ENCODE data around the gene GNA14. TPM values are rescaled to one million over a fixed set of nuclear protein-coding genes. Genes with fewer than 3 reads are reported as not detected.

GNA14 gene
- total and polyA plus RNA-seq, 2 of the 8 experiments (the other 6 are each of a cell fraction or from before 2014, with no cell fraction given), result 3.4 to 6.3 TPM

- H2AK5ac ChIP-seq (ENCODE audit: low read depth, low read length), result peak overlapping the region; percentile 89; the same call in 1 of the 2 replicates
- peak overlapping the region; percentile 54; the same call in 1 of the 2 replicates for H2BK5ac ChIP-seq (ENCODE audit: low read depth, low read length)
- no peak overlapping the region for H2BK120ac ChIP-seq (replicated peaks; ENCODE audit: low read depth, low read length)
- FAIRE-seq (no peak), DNase-seq (ENCODE audit: low read depth in 1 of 2, low spot score in 2 of 2) (no peak)
- H3K4ac ChIP-seq (replicated peaks; ENCODE audit: insufficient read length, low read depth, low read length), result no peak overlapping the region
- no peaks in the 10 kb centered on the region for H4K20me1 ChIP-seq (replicated peaks in 1 of 2; ENCODE audit: control insufficient read depth in 1 of 2, insufficient read depth in 2 of 2, low read length in 2 of 2)
- H4K8ac ChIP-seq (ENCODE audit: extremely low read depth, insufficient read depth, low read length), result no peak overlapping the region
- no peaks in the 10 kb centered on the region for H3K79me2 ChIP-seq (ENCODE audit: control insufficient read depth in 1 of 2, insufficient read depth in 2 of 2, low read length in 2 of 2)
- no peak overlapping the region for H3K4me3 ChIP-seq (ENCODE audit: extremely low read depth in 1 of 4, insufficient read depth in 2 of 4, low read depth in 3 of 4, low read length in 4 of 4)
- no peak overlapping the region for H4K5ac ChIP-seq (ENCODE audit: insufficient read length, low read depth, low read length)
- H3K18ac ChIP-seq (ENCODE audit: extremely low read depth, low read length), result peak overlapping the region; percentile 4; the same call in 1 of the 2 replicates
- H4K91ac ChIP-seq (replicated peaks; ENCODE audit: insufficient read length, low read length), result peak overlapping the region; percentile 45
- CTCF ChIA-PET (ENCODE audit: partially characterized antibody), result no interaction called here
- H3K14ac ChIP-seq (ENCODE audit: insufficient read length), result no peak overlapping the region
- 78% methylated on average over 1 of the region's 1 CpG; no CpG with 5 or more reads in 1 of the 2 experiments for WGBS, 2 experiments (ENCODE audit: extremely low coverage in 1 of 2, insufficient coverage in 1 of 2, insufficient read length in 1 of 2, insufficient replicate concordance in 2 of 2, low coverage in 1 of 2, low lambda C conversion rate in 2 of 2, missing lambda C conversion rate in 1 of 2)
- H3K27me3 ChIP-seq (replicated peaks in 1 of 4; ENCODE audit: control insufficient read depth in 3 of 4, extremely low read depth in 1 of 4, insufficient read depth in 3 of 4, low read length in 3 of 4), result no peaks in the 10 kb centered on the region
- H2AFZ ChIP-seq (ENCODE audit: low read length), result no peak overlapping the region
- no peak overlapping the region for H3K56ac ChIP-seq (replicated peaks; ENCODE audit: insufficient read length, low read depth, low read length)
- no peaks in the 10 kb centered on the region for H3K36me3 ChIP-seq (ENCODE audit: control insufficient read depth in 2 of 4, insufficient read depth in 4 of 4, low read length in 3 of 4)
- H3K9ac ChIP-seq (replicated peaks in 1 of 4; ENCODE audit: extremely low read depth in 1 of 4, low read depth in 3 of 4, low read length in 3 of 4), result no peak overlapping the region
- 0 out of 2 replicates have a peak overlapping the region, but pooled peaks have one; percentile 16 for H2BK15ac ChIP-seq (ENCODE audit: low read length)
- H3K9me3 ChIP-seq (ENCODE audit: insufficient read depth in 2 of 2, low read depth in 1 of 2, low read length in 1 of 2), result no peaks in the 10 kb centered on the region
- H3K23me2 ChIP-seq (ENCODE audit: low read depth, low read length), result no peaks in the 10 kb centered on the region
- H3K4me2 ChIP-seq (ENCODE audit: insufficient read depth in 1 of 2, low read depth in 2 of 2, low read length in 2 of 2), result no peak overlapping the region
- H3K4me1 ChIP-seq (replicated peaks in 1 of 4; ENCODE audit: control insufficient read depth in 3 of 4, insufficient read depth in 4 of 4, low read length in 3 of 4), result peaks cover 0 to 19% (median 1%) of the 10 kb centered on the region in 4 experiments; a peak in 5 of 7 replicates
- H2BK20ac ChIP-seq (ENCODE audit: low read length), result peak overlapping the region; percentile 80; the same call in 1 of the 2 replicates
- H3K79me1 ChIP-seq (ENCODE audit: low read depth, low read length), result no peaks in the 10 kb centered on the region
- no peak overlapping the region for H3K27ac ChIP-seq (ENCODE audit: low read depth, low read length)
- POLR2A ChIA-PET (ENCODE audit: partially characterized antibody), result no interaction called here
- peak overlapping the region; percentile 61; the same call in 1 of the 2 replicates for H2BK12ac ChIP-seq (ENCODE audit: low read depth, low read length)
- H3K23ac ChIP-seq (ENCODE audit: insufficient read length), result no peak overlapping the region
- TF ChIP-seq, protein P1, sequence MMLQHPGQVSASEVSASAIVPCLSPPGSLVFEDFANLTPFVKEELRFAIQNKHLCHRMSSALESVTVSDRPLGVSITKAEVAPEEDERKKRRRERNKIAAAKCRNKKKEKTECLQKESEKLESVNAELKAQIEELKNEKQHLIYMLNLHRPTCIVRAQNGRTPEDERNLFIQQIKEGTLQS (IDR thresholded peaks at IDR 0.05; ENCODE audit: insufficient read depth, low read depth, low read length), result no peak
- TF ChIP-seq, protein P2, sequence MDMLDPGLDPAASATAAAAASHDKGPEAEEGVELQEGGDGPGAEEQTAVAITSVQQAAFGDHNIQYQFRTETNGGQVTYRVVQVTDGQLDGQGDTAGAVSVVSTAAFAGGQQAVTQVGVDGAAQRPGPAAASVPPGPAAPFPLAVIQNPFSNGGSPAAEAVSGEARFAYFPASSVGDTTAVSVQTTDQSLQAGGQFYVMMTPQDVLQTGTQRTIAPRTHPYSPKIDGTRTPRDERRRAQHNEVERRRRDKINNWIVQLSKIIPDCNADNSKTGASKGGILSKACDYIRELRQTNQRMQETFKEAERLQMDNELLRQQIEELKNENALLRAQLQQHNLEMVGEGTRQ (IDR thresholded peaks at IDR 0.05; ENCODE audit: low read length), result no peak
- TF ChIP-seq SRF (IDR thresholded peaks at IDR 0.05; ENCODE audit: low read depth, low read length), result no peak
- TF ChIP-seq BCL11A (IDR thresholded peaks at IDR 0.05; ENCODE audit: low read depth in 2 of 2, low read length in 2 of 2), result no peak
- TF ChIP-seq CHD2 (IDR thresholded peaks at IDR 0.05; ENCODE audit: low read length), result no peak
- TF ChIP-seq TAF7 (optimal IDR thresholded peaks at IDR 0.05; ENCODE audit: borderline replicate concordance, low read depth, low read length), result no peak
- TF ChIP-seq SAP30 (IDR thresholded peaks at IDR 0.05; ENCODE audit: insufficient read depth, insufficient replicate concordance, low read length), result no peak
- TF ChIP-seq SP1 (IDR thresholded peaks at IDR 0.05; ENCODE audit: low read depth, low read length), result no peak
- no peak for TF ChIP-seq CHD1 (IDR thresholded peaks at IDR 0.05; ENCODE audit: low read depth, low read length)
- TF ChIP-seq KDM4A (IDR thresholded peaks at IDR 0.05; ENCODE audit: low read depth, low read length, severe bottlenecking), result no peak
- TF ChIP-seq EP300 (IDR thresholded peaks at IDR 0.05; ENCODE audit: borderline replicate concordance in 1 of 2, low read depth in 2 of 2, low read length in 2 of 2), result no peak
- no peak for TF ChIP-seq JUN (IDR thresholded peaks at IDR 0.05; ENCODE audit: low read depth, low read length)
Observed at GRCh38 chr9:77604316-77604715, 43.8 kb downstream of the GNA14 start.

Measured in H1 (cell line).